ENCODE results near the gene CEP120. TPM values are rescaled to one million over a fixed set of nuclear protein-coding genes. Genes with fewer than 3 reads are reported as not detected.

CEP120 gene
- total and polyA plus RNA-seq, 2 experiments from 2014 or later: 7.5 to 16.4 TPM

DNA sequence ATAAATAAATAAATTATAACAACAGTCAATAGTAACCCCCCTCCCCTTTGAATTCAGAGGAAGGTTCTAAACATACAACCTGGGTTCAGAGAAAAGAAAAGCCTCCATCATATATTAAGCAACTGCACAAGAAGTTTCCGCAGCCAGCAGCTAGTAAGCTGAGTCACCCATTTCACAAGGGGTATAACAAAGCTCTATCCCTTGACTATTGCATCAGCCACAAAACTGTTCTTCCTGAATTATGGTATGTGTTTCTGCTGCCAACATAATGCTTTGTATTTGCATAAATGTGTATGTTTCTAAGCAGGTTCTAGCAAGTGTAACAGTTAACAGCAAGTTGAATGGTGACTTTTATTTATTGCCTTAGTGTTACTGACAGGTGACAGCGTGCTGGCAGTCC lies 6.8 kb upstream of the CEP120 start:
- Histone ChIP-seq H4K20me1 (ENCODE audit: insufficient read depth) (no peaks in the 10 kb centered on the region), H3K27ac (peak overlapping the region; percentile 75), H3K79me2 (ENCODE audit: insufficient read depth) (no peaks in the 10 kb centered on the region), H3K9ac (peak overlapping the region; percentile 61), H3K9me3 (ENCODE audit: low read depth) (no peaks in the 10 kb centered on the region), H3K9me2 (ENCODE audit: insufficient read depth) (no peaks in the 10 kb centered on the region), H3K36me3 (ENCODE audit: low read depth) (no peaks in the 10 kb centered on the region), H2AFZ (peak overlapping the region; percentile 73), H3K4me1 (ENCODE audit: insufficient read depth) (peaks cover 19% of the 10 kb centered on the region), H3K4me3 (no peak overlapping the region), H3F3A (ENCODE audit: insufficient read depth) (peaks cover 5% of the 10 kb centered on the region), H3K4me2 (ENCODE audit: unreplicated experiment) (peak overlapping the region; percentile 18), H3K27me3 (replicated peaks; ENCODE audit: insufficient read depth) (no peaks in the 10 kb centered on the region)
- TF ChIP-seq EZH2 (IDR thresholded peaks at IDR 0.05; ENCODE audit: insufficient read depth, poor library complexity, severe bottlenecking) (no peak), EZH2phosphoT487 (IDR thresholded peaks at IDR 0.05; ENCODE audit: insufficient read depth, low read depth) (no peak)
- 57 to 71% methylated on average over 2 of the region's 2 CpGs for WGBS, 2 experiments (ENCODE audit: low coverage in 1 of 2, low lambda C conversion rate in 2 of 2, missing lambda C conversion rate in 2 of 2)
- in situ Hi-C loops (cut with MboI): no loop called here
- DNase-seq: peak; percentile 96

DNA sequence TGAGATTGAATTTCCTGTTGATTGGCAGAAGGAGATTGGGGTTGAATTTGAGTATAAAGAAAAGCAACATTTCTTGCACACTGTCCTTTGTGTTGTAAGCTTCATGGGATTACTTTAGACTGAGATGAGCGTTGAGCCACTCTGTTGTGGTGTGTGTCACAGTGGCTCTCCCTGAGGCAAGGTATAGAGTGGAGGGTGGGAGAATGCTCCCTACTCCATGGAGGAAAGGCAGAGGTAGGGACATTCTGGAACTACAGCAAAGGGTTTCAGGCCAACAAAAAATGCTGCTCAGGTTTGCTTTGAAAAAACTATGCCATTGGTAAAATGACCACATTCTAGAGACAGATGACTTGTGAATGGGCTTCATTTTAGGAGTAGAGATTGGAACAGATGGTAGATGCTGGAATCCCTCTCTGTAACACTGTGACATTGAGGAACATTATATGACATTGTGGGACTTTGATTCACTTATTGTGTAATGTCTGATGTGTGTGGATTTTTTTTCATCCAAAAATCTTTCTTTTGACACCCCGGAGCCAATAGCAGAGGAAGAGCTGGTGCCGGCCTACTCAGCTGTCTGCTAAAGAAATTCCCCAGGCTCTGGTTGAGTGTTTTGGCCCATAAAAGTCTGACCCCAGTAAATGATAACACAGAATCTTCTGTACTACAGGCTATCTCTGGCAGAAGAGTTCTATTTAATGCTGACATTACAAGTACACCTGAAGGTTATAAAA lies 6.2 kb upstream of the CEP120 start:
- TF ChIP-seq EZH2 (IDR thresholded peaks at IDR 0.05; ENCODE audit: insufficient read depth, poor library complexity, severe bottlenecking) (no peak), EZH2phosphoT487 (IDR thresholded peaks at IDR 0.05; ENCODE audit: insufficient read depth, low read depth) (no peak)
- Histone ChIP-seq H3K27me3 (replicated peaks; ENCODE audit: insufficient read depth) (no peaks in the 10 kb centered on the region), H3K9ac (peak overlapping the region; percentile 61), H2AFZ (peak overlapping the region; percentile 73), H3K9me3 (ENCODE audit: low read depth) (no peaks in the 10 kb centered on the region), H3K27ac (peak overlapping the region; percentile 75), H3F3A (ENCODE audit: insufficient read depth) (peaks cover 5% of the 10 kb centered on the region), H3K36me3 (ENCODE audit: low read depth) (no peaks in the 10 kb centered on the region), H3K79me2 (ENCODE audit: insufficient read depth) (no peaks in the 10 kb centered on the region), H4K20me1 (ENCODE audit: insufficient read depth) (no peaks in the 10 kb centered on the region), H3K9me2 (ENCODE audit: insufficient read depth) (no peaks in the 10 kb centered on the region), H3K4me1 (ENCODE audit: insufficient read depth) (peaks cover 19% of the 10 kb centered on the region), H3K4me3 (no peak overlapping the region), H3K4me2 (ENCODE audit: unreplicated experiment) (peak overlapping the region; percentile 18)
- DNase-seq: peak; percentile 13
- in situ Hi-C loops (cut with MboI): no loop called here
- 83 to 84% methylated on average over 3 of the region's 3 CpGs for WGBS, 2 experiments (ENCODE audit: low coverage in 1 of 2, low lambda C conversion rate in 2 of 2, missing lambda C conversion rate in 2 of 2)

DNA sequence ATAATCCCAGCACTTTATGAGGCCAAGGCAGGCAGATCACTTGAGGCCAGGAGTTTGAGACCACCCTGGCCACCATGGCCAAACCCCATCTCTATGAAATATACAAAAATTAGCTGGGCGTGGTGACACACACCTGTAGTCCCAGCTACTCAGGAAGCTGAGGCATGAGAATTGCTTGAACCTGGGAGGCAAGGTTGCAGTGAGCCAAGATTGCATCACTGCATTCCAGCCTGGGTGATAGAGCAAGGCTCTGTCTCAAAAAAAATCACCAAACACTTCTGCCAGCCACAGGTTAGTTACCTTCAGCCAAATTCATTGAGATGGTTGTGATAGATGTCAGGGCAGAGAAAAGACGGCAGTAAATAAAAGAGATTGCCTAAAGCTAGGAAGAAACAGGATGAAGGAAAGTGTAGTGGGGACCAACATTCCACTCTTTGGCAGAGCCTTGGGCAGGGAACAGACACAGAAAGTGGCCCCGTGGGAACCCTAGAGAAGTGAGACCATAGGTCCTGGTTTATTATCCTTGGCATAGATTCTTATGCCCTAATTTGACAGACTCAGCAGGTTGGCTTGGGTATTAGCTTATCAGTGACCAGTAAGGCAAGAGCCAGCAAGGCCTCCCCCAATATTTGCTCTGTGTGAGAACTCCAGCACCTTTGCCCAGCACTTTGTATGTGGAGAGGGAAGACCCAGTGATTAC lies 5.5 kb upstream of the CEP120 start:
- H3K4me1 ChIP-seq (ENCODE audit: insufficient read depth): peaks cover 24% of the 10 kb centered on the region
- no peak overlapping the region for H3K4me2 ChIP-seq (ENCODE audit: unreplicated experiment)
- no peaks in the 10 kb centered on the region for H4K20me1 ChIP-seq (ENCODE audit: insufficient read depth)
- peak overlapping the region; percentile 75 for H3K27ac ChIP-seq
- H3K9me3 ChIP-seq (ENCODE audit: low read depth): no peaks in the 10 kb centered on the region
- no peak overlapping the region for H3K4me3 ChIP-seq
- no peaks in the 10 kb centered on the region for H3K27me3 ChIP-seq (replicated peaks; ENCODE audit: insufficient read depth)
- no peaks in the 10 kb centered on the region for H3K79me2 ChIP-seq (ENCODE audit: insufficient read depth)
- DNase-seq: no peak
- peak overlapping the region; percentile 73 for H2AFZ ChIP-seq
- WGBS, 2 experiments (ENCODE audit: low coverage in 1 of 2, low lambda C conversion rate in 2 of 2, missing lambda C conversion rate in 2 of 2): 85 to 88% methylated on average over 3 of the region's 3 CpGs
- TF ChIP-seq EZH2 (IDR thresholded peaks at IDR 0.05; ENCODE audit: insufficient read depth, poor library complexity, severe bottlenecking) (no peak), EZH2phosphoT487 (IDR thresholded peaks at IDR 0.05; ENCODE audit: insufficient read depth, low read depth) (no peak)
- peaks cover 9% of the 10 kb centered on the region for H3F3A ChIP-seq (ENCODE audit: insufficient read depth)
- no peaks in the 10 kb centered on the region for H3K36me3 ChIP-seq (ENCODE audit: low read depth)
- in situ Hi-C loops (cut with MboI): no loop called here
- no peak overlapping the region for H3K9ac ChIP-seq
- H3K9me2 ChIP-seq (ENCODE audit: insufficient read depth): no peaks in the 10 kb centered on the region

DNA sequence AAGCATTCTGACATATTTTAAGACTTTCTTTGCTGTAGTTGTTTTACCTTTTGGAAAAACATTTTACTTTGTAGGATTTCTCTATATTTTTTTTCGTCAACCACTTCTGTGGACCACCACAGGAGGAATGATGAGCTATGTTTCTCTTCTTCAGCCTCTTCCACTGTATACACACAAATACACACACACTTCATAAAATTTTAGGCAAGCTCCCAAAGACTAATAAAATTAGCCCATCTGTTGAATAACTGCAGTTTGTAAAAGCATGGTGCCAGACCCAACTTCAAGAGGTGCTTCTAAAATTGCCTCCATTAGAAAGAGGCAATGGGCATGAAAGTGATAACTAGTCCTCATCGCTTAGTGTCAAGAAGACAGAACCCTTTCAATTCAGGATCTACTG lies 4.1 kb upstream of the CEP120 start:
- no peaks in the 10 kb centered on the region for H3K9me2 ChIP-seq (ENCODE audit: insufficient read depth)
- no peak overlapping the region for H3K4me3 ChIP-seq
- peaks cover 24% of the 10 kb centered on the region for H3K4me1 ChIP-seq (ENCODE audit: insufficient read depth)
- in situ Hi-C loops (cut with MboI): no loop called here
- peaks cover 11% of the 10 kb centered on the region for H3F3A ChIP-seq (ENCODE audit: insufficient read depth)
- no peaks in the 10 kb centered on the region for H3K36me3 ChIP-seq (ENCODE audit: low read depth)
- WGBS, 2 experiments (ENCODE audit: low coverage in 1 of 2, low lambda C conversion rate in 2 of 2, missing lambda C conversion rate in 2 of 2): 54 to 60% methylated on average over 2 of the region's 2 CpGs
- no peaks in the 10 kb centered on the region for H4K20me1 ChIP-seq (ENCODE audit: insufficient read depth)
- no peak overlapping the region for H3K27ac ChIP-seq
- no peaks in the 10 kb centered on the region for H3K27me3 ChIP-seq (replicated peaks; ENCODE audit: insufficient read depth)
- H3K79me2 ChIP-seq (ENCODE audit: insufficient read depth): peaks cover 7% of the 10 kb centered on the region
- no peaks in the 10 kb centered on the region for H3K9me3 ChIP-seq (ENCODE audit: low read depth)
- no peak overlapping the region for H3K9ac ChIP-seq
- no peak overlapping the region for H2AFZ ChIP-seq
- TF ChIP-seq EZH2 (IDR thresholded peaks at IDR 0.05; ENCODE audit: insufficient read depth, poor library complexity, severe bottlenecking) (no peak), EZH2phosphoT487 (IDR thresholded peaks at IDR 0.05; ENCODE audit: insufficient read depth, low read depth) (no peak)
- H3K4me2 ChIP-seq (ENCODE audit: unreplicated experiment): no peak overlapping the region
- no peak for DNase-seq
